ENCODE measurements around the gene RNMT.

DNA sequence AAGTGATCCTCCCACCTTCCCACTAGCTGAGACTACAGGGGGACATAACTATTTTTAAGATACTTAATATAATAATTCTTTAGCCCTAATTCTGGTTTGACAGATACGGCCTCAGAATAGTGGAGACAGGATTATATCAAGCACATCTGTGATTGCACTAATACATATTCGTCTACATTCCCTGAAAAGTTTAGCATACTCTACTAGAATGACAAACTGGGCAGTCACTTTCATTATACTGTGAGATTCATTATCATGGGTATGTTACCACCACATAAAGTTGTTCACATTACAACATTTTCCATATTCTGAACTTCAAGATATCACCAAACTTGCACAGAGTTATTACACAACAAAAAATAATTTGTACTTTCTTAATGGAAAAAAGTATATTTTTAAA, 11.1 kb upstream of the RNMT start:
- TF ChIP-seq POLR2A (IDR thresholded peaks at IDR 0.05; ENCODE audit: low read depth, low read length) (no peak), POLR2AphosphoS5 (IDR thresholded peaks at IDR 0.05; ENCODE audit: low read depth, low read length) (no peak)

Data from GM12891 (cell line).